GM18498 (cell line): ENCODE data around the gene RNF207.
"Not testable (repeated sequence)": the region's sequence is repeated elsewhere in the genome, so short reads cannot be mapped to it uniquely, and the experiment has no call there.

Experiments used
- ATAC-seq: cut with Tn5 transposase; IDR thresholded peaks from one replicate; pipeline ENCODE4 v1.9.1; 2021; ENCODE audit warnings: mild to moderate bottlenecking, moderate library complexity; ENCODE audit not compliant: unreplicated experiment

RNF207 gene

GRCh38 chr1:6199298-6200187, 6.4 kb upstream of the RNF207 start, which contains the start of gene RPL22:
TSS of gene RPL22 (minus strand) at chr1:6199595. CDS start at chr1:6199573, 22 bp downstream.
- ATAC-seq: peak; percentile 92

- no peak for ATAC-seq
These were observed 5.6 kb upstream of the RNF207 start for GRCh38 chr1:6200188-6200809.

GRCh38 chr1:6202256-6202655, 3.7 kb upstream of the RNF207 start:
- ATAC-seq: no peak

- ATAC-seq: no peak
These were observed 569 bp downstream of the RNF207 start for GRCh38 chr1:6206520-6206855.

GRCh38 chr1:6207075-6207885, 1.4 kb downstream of the RNF207 start:
- no peak for ATAC-seq

GRCh38 chr1:6207921-6208320, 2.0 kb downstream of the RNF207 start:
- ATAC-seq: no peak

GRCh38 chr1:6208723-6209660, 3.1 kb downstream of the RNF207 start:
- no peak for ATAC-seq

GRCh38 chr1:6209661-6210580, 4.0 kb downstream of the RNF207 start:
- no peak for ATAC-seq

GRCh38 chr1:6210591-6211355, 4.9 kb downstream of the RNF207 start:
- no peak for ATAC-seq

GRCh38 chr1:6211731-6212130, 5.8 kb downstream of the RNF207 start:
- ATAC-seq: no peak

- ATAC-seq: no peak
These were observed 6.5 kb downstream of the RNF207 start for GRCh38 chr1:6212193-6212959.

GRCh38 chr1:6218375-6219164, 12.7 kb downstream of the RNF207 start:
- no peak for ATAC-seq

GRCh38 chr1:6219641-6220040, 13.7 kb downstream of the RNF207 start:
- ATAC-seq: not testable (repeated sequence)

- ATAC-seq: no peak
These were observed 14.3 kb downstream of the RNF207 start for GRCh38 chr1:6220236-6220635.

GRCh38 chr1:6221210-6221784, 15.4 kb downstream of the RNF207 start:
- ATAC-seq: no peak

- ATAC-seq: no peak
These were observed 16.7 kb downstream of the RNF207 start for GRCh38 chr1:6222636-6223035.

- no peak for ATAC-seq
These were observed 17.7 kb downstream of the RNF207 start for GRCh38 chr1:6223617-6224016.
